Measurements from ENCODE around the gene IKZF1.

DNA sequence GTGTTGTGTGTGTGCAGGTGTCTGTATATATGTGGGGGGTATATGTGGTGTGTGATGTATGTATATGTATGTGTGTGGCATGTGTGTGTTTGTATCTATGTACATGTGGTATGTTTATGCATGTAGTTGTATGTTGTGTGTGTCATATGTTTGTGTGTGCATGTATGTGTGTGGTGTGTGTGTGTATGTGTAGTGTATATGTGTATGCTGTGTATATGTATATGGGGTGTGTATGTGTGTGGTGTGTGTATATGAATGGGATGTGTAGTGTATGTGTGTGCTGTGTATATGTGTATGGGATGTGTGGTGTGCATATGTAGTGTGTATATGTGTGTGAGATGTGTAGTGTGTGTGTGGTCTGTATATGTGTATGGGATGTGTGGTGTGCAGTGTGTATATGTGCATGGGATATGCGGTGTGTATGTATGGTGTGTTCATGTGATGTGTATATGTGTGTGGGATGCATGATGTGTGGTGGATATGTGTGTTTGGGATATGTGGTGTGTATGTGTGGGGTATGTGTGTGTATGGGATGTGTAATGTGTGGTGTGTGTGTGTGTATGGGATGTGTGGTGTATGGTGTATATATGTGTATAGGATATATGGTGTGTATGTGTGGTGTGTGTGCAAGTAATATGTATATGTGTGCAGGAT, 30.0 kb downstream of the IKZF1 start:
- TF ChIP-seq REST (IDR thresholded peaks at IDR 0.05; ENCODE audit: borderline replicate concordance) = no peak
- no peak for TF ChIP-seq REST (CRISPR knock-in tag; IDR thresholded peaks at IDR 0.05; ENCODE audit: low read depth)
- TF ChIP-seq SP1 (CRISPR knock-in tag; IDR thresholded peaks at IDR 0.05) = no peak
- no peak for TF ChIP-seq ZNF668 (CRISPR knock-in tag; IDR thresholded peaks at IDR 0.05)
- TF ChIP-seq FOXJ3 (CRISPR knock-in tag; IDR thresholded peaks at IDR 0.05) = no peak
- TF ChIP-seq RAD21 (CRISPR knock-in tag; conservative IDR thresholded peaks at IDR 0.05 in 1 of 2, IDR thresholded peaks at IDR 0.05 in 1 of 2) = no peak
- TF ChIP-seq, protein P1, sequence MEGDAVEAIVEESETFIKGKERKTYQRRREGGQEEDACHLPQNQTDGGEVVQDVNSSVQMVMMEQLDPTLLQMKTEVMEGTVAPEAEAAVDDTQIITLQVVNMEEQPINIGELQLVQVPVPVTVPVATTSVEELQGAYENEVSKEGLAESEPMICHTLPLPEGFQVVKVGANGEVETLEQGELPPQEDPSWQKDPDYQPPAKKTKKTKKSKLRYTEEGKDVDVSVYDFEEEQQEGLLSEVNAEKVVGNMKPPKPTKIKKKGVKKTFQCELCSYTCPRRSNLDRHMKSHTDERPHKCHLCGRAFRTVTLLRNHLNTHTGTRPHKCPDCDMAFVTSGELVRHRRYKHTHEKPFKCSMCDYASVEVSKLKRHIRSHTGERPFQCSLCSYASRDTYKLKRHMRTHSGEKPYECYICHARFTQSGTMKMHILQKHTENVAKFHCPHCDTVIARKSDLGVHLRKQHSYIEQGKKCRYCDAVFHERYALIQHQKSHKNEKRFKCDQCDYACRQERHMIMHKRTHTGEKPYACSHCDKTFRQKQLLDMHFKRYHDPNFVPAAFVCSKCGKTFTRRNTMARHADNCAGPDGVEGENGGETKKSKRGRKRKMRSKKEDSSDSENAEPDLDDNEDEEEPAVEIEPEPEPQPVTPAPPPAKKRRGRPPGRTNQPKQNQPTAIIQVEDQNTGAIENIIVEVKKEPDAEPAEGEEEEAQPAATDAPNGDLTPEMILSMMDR (IDR thresholded peaks at IDR 0.05 in 2 of 3, conservative IDR thresholded peaks at IDR 0.05 in 1 of 3; ENCODE audit: insufficient read depth in 2 of 3, low read depth in 1 of 3, low read length in 3 of 3) = no peak
- TF ChIP-seq TCF7L2 (IDR thresholded peaks at IDR 0.05; ENCODE audit: low read depth, low read length) = no peak
- no peak for TF ChIP-seq BHLHE40 (IDR thresholded peaks at IDR 0.05; ENCODE audit: low read length)
